Kidney tubule cell (primary cell): ENCODE data around the gene GINS1.
"Not testable (repeated sequence)": the region's sequence is repeated elsewhere in the genome, so short reads cannot be mapped to it uniquely, and the experiment has no call there.

Source experiments
- DNase-seq: peaks from one replicate; pipeline ENCODE4 v3.0.0-alpha.2; 2018; ENCODE audit warnings: low spot score

The GINS1 gene

DNA sequence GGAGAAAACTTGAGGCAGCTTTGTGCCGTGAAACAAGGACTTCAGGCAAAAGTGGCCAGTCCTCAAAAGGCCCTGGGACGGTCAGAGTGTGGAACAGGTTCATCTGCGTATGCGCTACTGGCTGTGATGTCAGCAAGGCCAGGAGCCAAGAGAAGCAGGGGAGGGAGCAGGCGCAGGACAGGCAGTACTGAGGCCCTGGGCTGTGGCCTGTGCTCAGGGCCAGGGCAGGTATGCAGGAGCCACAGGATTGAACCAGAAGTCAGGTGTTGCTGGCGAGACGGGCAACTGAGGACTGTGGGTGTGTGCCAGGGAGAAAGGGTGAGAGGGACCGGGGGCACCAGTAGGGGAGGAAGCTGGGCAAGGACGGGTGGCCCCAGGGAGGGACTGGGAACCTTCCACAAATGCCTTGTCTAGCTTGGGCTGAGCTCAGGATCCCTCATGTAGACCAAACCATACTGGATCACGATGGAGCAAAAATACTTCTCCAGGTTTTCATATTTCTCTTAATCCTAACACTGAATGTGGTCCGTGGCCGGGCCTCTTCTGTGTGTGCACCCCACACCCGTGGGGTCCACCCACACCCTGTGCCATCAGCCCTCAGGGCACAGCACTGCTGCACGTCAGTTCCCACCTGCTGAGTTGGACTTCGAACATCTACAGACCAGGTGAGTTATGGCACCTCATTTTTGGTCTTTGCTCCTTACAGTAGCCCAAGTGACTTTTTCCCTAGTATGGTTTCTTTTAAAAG lies 46.9 kb downstream of the GINS1 start:
- DNase-seq: no peak

GRCh38 chr20:25457886-25458680 lies 50.6 kb downstream of the GINS1 start:
- DNase-seq: no peak

- no peak for DNase-seq
These were observed 51.8 kb downstream of the GINS1 start for GRCh38 chr20:25459111-25459830.

- DNase-seq: no peak
These were observed 52.6 kb downstream of the GINS1 start for GRCh38 chr20:25459916-25460535.

- no peak for DNase-seq
These were observed 53.2 kb downstream of the GINS1 start for GRCh38 chr20:25460566-25461280.

DNA sequence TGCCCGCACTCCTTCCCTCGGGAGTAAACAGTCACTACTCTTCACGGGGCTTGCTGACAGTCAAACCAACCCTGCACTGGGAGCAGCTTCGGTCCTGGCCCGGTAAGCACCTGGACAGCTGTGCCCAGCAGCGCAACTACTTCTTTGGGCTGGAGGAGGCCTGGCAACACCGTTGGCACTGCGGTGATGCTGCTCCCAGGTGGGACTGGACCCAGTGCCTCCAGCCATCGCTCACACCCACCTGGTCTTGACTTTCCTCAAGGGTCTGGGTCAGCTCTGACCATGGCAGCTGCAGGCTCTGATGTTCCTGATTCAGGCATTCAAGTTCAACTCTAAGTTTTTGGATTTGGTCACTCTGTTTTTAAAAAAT lies 53.8 kb downstream of the GINS1 start:
- DNase-seq: no peak

DNA sequence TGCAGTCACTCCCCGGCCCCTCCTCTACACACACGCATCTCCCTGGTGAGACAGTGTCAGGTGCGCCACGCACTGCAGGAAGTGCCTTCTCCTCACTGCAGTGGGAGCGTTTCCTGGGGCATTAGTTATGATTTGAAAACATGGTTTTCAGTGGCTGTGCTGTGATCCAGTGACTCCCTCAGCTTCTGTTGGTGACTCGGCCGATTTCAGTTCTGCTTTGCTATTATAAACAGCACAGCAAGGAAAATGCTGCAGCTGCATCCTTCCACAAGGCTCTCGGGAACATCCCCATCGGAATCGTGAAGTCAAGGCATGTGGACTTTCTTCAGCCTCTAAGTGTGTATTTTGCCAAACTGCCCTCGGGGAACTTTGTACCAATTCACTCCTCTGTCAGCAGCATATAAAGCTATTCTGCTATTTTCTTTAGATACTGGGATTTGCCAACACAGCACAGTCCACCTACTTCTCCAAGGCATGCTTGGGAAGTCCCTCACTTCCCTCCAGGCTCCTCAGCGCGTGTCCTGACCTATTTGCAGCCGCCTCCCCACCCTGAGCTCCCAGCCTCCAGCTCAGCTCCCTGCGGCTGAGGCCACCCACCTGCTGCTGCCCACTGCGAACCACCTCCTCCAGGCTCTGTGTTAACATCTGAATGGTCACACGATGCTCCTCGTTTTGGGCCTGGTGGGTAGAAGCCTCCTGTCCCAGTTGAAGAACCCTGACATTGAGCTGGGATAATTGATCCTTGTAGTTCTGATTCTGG lies 54.5 kb downstream of the GINS1 start:
- DNase-seq: no peak

DNA sequence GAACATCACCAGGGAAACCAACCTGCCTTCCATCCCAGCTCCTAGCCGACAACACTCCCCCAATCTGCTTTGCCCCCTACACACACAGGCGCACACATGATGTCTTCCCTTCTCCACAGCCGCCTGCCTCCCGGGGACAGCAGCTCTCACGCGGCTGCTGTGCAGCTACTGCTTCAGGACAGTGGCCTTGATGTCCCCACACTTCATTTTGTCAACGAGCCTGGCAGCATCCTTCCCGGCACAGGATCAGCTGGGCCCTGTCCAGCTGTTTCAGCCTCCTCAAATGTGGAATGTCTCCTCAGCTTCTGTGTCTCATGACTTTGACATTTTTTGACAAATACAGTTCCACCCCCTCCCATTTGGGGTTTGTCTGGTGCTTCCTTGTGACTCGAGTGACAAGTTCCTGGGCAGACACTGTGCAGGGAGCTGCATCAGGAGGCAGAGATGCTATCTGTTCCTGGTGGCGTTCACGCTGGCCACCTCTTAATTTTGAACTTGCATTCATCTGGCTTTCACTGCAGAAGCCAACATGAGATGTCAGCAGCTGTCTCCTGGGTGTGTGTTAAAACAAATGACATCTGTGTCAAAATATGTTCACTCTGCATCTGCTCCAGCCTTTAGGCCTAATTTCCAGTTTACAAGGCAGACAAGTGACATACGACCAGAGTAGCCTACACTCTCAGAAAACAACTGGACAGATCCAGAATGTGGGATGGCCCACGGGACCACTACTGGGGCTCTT lies 57.2 kb downstream of the GINS1 start:
- DNase-seq: no peak

GRCh38 chr20:25465243-25466135 lies 58.0 kb downstream of the GINS1 start:
- no peak for DNase-seq

DNA sequence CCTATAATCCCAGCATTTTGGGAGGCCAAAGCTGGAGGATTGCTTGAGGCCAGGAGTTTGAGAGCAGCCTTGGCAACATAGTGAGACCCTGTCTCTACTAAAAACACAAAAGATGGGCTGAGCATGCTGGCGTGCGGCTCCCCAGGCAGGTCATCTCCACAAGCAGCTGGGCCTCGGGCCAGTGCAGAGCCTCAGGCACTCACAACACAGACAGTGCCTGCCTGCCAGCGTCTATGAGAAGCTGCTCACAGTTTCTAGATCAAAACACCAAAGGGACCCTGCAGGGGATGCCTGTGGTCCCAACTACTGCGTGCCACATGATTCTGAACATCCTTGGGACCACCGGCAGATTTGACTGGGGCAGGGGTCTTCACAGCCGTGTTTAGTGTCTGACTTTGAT lies 59.4 kb downstream of the GINS1 start:
- no peak for DNase-seq

DNA sequence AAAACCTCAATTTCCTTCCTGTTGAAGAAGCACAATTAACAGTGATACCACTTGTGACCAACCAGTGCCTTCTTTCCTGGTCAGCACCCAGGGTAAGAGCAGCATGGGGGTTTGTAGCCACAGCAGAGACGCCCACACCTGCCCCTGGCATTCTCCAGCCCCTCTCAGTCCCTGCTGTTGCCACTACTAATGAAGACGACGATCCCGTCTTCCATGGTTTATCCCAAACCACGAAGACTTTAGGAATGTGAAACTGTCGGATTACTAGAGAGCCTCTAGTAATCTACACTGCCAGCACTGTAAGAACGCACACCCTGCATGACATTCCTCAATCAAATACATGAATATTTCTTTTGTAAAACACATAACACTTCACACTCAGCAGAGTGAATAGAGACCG lies 60.0 kb downstream of the GINS1 start:
- DNase-seq: no peak

- no peak for DNase-seq
These were observed 60.9 kb downstream of the GINS1 start for GRCh38 chr20:25468126-25469075.

- no peak for DNase-seq
These were observed 62.1 kb downstream of the GINS1 start for GRCh38 chr20:25469558-25469957.

DNA sequence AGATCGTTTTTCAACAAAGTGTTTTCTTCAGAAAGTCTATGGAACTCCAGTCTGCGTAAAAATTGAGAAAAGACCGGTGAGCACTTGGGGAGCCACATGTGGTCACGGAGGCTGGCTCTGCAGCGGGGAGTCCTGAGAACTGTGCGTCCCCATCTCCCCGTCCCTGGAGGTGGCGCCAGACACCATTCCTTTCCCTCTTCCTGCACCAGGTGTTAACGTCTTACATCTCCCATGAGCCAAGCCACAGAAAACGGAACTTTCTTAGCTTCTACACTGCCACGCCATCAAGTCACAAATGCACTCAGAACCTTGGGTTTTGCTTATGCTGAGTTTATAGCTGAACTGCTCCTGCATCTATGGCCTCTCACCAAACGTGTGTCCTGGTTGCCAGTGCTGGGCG lies 62.6 kb downstream of the GINS1 start:
- DNase-seq: peak; percentile 33

- DNase-seq: no peak
These were observed 63.5 kb downstream of the GINS1 start for GRCh38 chr20:25471020-25471419.

DNA sequence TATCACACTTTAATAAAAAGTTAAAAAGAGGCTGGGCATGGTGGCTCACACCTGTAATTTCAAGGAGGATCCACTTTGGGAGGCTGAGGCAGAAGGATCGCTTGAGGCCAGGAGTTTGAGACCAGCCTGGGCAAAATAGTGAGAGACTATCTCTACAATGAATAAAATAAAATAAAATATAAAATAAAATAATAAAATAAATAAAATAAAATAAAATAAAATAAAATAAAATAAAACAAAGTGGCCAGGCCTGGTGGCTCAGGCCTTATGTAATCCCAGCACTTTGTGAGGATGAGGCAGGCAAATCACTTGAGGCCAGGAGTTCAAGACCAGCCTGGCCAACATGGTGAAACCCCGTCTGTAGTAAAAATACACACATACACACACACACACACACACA lies 65.8 kb downstream of the GINS1 start:
- not testable (repeated sequence) for DNase-seq

- DNase-seq: no peak
These were observed 68.9 kb downstream of the GINS1 start for GRCh38 chr20:25476106-25477013.
